Stimulated activated CD8-positive, alpha-beta memory T cell treated with anti-CD3 and anti-CD28 coated beads, Interleukin-4, amount 100 ng/mL, for 24 hours (primary cell): ENCODE data around the gene SMIM29.

Experiments used
- DNase-seq: peaks from one replicate; pipeline ENCODE4 v3.0.0-alpha.2; 2020; ENCODE audit warnings: low read depth

Gene SMIM29

DNA sequence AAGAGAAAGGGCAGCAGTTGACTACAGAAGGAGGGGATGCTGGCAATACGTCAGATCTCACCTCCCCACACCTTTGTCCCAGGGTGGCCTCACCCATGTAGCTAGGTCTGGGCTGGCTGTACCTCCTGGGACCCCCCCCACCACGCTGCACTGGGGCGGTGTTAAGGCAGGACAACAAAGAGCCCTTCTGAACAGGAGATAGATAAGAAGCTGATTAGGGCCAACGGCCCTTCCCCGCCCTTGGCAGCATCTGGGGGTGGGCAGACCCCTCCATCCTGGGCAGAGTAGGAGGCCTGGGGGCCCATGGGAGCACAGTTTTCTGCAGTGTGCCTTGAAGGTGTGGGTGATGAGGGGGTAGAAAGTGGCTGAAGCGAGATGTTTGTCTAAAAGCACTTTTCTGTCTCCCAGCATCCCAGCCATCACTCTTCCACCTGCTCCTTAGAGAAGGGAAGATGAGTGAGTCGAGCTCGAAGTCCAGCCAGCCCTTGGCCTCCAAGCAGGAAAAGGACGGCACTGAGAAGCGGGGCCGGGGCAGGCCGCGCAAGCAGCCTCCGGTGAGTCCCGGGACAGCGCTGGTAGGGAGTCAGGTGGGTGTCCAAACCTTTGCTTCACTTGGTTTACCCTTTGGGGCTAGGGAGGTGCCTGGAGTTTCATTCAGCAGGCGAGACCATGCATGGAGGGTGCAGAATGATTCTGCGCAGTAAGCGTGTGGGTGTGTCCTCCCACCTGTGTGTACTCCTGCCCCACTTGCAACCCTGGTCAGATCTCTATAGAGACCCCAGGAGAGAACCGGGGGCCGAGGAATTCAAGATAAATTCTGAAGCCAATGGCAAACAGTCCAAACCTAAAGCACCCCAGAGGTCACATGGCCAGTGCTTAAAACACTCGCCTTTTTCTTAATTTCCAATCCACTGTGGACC lies 8.2 kb downstream of the SMIM29 start:
- no peak for DNase-seq

DNA sequence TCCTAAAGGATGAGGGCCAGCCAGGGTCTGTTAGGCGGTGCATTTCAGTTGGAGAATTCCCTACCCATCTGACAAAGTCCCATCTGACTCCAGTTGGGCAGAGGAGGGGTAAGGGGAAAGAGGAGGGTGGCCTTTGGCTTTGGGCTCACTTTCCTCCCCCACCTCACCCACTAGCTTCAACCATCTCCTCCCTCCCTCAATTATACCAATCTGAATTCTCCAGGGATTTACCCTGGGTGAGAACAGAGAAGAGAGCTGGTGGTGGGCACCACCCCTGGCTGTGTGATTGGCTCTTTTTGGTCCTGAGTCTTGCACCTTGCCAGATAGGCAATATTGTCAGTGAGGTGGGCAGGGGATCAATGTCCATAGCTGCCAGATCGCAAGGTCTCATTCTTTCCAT lies 8.9 kb downstream of the SMIM29 start:
- DNase-seq = no peak

DNA sequence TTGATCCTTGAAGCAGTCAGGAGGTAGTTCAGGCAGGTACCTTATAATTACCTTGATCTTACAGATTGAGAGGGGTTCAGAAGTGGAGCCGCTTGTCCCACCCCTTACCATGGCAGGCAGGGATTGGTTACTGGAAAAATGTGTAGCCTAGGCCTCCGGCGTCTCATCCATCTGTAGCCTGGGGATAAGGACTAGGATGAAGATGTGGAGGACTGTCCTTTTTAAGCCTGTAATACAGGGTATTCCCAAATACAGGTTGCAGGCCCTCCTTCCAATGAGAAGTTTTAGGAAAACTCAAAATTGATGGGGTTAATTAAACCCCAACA lies 9.3 kb downstream of the SMIM29 start:
- no peak for DNase-seq

DNA sequence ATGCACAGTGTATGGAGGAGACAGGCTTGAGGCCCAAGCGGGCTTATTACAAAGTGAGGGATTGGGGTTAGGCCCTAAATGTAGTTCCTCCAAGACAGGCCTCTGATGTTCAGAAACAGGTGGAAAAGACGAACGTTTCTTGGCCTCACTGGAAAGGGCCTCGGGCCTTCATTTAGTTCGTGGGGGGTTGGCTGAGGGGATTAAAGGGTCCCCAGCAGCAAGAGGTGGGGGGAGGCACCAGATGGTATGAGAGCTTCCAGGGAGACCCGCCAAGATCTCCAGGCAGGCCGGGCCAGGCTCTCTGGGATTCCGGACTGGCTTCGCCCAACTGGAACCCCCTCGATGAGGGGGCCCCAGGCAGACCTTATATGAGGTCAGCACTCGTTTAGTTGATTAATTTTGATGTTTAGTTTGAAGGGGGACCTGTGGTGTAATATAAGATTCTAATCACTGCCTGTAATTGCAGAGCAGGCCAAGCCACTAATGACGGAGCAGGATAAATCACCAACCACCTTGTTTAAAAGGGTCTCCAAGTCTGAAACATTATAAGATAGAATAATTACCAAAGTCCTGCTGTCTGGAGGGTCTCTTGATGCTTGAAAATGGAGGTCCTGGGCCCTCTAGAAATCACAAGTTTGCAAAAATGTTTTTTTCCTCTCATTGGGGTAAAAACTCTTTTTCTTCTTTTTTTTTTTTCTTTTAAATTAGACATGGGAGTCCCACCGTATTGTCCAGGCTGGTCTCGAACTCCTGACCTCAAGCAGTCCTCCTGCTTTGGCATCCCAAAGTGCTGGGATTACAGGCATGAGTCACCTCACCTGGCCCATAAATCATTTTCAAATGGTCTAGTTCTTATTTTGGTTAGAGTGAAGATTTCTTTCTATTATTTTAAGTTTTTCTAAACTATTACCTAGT lies 10.0 kb downstream of the SMIM29 start:
- no peak for DNase-seq

DNA sequence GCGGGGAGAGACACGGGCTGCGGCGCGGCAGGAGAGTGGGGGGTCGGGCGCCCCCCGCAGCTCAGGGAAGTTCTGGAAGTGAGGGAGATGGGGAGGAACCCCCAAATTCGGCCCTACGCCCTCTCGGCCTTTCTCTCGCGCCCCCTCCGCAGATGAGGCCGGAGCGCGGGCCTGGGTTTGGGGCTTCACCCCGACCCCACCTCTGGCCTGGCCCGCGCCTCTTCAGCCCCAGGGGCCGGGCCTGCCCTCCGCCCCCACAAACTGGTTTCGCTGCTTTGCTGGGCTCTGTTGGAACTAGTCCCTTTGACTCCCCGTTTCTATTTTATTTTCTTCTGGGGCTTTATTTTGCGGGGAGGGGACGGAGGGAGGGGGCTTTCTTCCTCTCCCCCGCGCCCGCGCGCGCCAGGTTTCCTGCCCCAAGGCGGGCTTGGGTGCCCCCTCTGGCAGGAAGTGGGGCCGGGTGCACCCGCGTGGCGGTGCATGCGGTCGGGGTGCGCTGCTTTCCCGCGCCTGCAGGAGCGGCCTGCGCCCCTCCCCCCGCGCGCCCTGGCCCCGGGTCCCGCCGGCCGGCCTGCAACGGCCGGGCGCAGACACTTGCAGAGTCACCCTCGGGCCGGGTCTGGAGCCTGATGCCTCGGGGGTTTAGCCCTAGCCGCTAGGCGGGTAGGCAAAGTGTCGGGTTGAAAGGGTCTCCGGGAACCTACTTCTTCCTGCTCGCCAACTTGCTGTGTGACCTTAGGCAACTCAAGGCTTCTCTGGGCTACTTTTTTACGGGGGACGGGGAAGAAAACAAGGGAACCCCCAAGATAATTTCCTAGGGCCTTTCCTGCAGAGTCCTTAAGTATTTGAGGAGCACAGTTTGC lies 10.9 kb downstream of the SMIM29 start:
- DNase-seq = peak; percentile 70

DNA sequence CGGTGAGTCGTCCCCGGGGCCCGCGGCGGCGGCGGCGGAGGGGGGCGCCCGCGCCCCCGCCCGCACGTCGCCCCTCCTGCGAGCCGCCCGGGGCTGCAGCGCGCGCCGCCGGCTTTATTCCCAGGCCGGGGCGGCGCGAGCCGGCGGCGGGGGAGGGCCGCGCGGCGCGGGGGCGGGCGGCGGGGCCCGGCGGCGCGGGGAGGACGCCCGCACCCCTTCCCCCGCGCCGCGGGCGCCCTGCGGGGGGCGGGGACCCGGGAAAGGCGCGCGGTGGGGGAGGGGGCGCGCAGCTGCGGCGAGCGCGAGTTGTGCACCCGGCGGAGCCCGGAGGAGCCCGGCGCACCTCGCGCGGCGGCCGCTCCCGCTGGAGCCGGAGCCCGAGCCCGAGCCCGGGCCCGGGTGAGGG lies 11.5 kb downstream of the SMIM29 start:
- DNase-seq = no peak

DNA sequence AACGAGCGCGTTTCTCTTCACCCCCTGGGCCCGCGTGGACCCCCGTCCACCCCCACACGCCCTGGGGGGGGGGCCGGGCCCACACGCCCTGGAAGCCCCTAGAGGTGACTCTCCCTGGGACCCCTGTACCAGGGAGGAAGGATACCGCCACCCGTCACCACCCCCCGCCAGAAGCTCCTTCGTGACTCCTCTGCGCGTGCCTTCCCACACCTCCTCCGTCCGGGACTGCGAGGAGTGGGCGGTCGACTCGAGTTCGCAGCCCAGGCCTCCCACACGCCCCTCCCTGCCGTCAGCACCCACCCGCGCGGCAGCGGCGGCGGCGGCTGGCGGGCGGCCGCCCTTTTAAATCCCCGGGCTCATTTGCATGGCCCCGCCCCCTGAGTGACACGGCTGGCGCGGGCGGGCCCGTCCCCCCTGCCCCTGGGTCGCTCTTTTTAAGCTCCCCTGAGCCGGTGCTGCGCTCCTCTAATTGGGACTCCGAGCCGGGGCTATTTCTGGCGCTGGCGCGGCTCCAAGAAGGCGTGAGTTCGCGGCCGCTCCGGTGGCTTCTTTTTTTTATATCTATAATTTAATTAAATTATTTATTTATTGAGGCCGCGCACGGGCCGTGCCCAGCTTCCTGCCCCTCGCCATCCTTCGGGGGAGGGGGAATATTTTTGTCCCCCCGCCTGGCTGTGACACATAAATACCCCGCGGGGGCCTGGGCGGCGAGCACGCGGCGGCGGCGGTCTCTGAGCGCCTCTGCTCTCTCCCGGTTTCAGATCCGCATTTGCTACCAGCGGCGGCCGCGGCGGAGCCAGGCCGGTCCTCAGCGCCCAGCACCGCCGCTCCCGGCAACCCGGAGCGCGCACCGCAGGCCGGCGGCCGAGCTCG lies 12.1 kb downstream of the SMIM29 start, which contains the start of gene HMGA1:
HMGA1 (plus strand) TSS at position 431 of the 873 bp plus-strand sequence. CDS start 3,908 bp downstream, outside the sequence.
- peak; percentile 85 for DNase-seq

DNA sequence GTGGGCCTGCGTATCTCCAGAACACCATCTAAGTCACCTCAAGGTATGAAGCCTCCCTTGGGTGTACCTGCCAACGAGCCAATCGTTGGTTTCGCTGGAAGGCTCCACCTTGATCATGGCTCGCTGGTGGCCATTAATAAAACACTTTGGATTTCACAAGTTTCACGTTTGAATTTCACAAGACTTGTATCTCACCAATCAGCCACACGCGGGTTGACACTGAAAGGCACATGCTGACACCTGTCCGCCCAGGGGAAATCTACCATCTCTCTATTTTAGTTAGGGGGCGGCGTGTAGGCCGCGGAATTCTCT lies 12.7 kb downstream of the SMIM29 start:
- no peak for DNase-seq

DNA sequence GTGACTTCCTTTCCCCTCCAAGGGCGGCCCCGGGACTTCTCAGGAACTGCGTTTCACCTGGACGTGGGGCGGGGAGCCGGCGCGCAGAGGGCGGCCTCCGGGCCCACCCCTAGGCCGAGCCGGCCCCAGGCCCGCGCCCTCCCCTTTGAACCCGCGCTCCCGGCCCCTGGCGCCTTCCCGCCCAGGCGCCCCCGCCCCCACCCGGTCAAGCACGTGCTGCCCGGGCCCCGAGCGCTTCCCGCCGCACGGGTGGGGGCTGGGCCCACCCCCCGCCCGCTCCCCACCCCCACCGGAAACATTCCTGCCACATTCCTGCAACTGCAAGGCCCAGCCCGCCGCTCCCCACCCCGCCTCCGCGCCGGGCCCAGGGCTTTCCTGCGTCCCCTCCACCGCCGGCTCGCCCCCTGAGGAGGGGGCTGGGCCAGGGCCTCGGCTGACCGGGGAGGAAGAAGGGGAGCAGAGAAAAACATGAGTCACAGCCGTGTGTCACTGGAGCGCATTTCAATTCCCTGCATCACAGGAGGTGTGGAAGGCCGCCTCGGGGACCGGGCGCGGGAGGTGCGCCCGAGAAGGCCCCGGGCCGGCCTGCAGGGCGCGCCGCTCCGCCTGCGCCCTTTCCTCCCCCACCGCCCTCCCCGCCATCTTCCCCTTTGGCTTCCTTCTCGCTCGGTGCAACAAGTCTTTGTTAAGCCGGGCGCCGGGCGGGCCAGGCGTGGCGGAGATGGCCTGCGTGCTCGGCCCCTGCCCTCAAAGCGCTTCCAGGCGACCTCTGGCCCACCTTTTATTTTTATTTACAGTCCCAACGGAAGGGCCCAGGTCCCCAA lies 13.3 kb downstream of the SMIM29 start:
- DNase-seq = peak; percentile 53

DNA sequence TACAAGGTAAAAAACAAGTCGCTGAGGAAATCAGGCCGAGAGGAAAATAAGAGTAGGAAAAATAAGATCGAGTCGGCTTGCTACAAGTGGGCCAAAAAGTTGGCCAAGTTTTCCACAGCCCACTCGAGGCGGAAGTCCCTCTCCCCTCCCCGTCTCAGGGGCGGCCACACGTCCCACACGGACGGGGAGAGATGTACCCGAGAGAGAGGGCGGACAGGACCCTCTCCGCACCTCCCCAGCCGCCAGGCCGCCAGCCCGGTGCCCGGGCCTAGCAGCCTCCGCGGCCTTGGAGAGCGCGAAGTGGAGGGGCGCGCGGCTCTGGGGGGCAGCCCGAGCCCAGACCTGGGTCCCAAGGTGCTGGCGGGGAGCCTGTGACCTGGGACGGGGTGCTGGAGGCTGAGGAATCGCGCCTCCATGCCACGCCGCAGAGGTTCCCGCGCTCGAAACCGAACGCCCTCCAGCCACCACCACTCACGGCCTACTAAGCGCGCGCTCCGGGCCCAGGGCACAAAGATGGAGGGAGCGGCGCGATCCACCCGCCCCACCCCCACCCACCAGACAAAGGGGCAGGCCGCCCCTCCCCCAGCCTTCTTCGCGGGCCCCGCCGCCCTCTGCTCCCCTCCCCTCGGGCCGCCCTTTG lies 14.0 kb downstream of the SMIM29 start:
- DNase-seq = no peak

DNA sequence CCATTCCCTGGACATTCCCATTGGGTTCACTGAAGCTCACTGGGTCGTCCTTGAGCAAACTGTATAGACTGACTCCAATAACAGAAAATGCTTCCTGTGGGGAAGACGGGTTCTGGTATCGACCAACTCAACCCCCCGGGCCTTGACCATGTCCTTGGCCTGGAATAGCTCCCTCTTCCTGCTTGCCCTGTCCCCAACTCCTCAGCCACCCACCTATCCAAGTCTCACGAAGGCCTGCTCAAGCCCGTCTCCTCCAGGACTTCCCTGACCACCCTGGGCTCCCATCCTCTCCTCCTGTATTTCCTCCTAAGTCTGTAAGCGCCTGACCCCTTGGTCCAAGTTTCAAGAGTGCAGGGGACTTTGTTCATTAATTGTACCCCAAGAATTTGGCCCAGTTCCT lies 14.9 kb downstream of the SMIM29 start:
- DNase-seq = no peak

DNA sequence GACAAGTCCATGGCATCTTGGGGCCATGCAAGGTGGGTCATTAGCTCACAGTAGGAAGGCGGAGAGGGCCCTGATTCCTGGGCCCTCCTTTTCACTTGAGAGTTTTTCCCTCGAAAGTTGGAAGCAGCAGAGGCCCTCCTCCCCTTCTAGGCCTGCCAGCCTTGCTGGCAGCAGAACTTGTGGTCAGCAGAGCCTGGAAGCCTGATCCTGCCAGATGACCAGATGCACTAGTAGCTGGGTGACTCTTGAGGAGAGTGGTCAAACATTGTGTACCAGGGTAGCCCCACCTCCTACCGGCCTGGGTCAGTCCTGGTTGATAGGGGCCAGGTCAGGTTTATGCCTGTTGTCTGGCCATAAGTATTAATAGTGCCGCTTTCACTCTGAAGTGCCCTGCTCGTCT lies 15.9 kb downstream of the SMIM29 start:
- DNase-seq = no peak

DNA sequence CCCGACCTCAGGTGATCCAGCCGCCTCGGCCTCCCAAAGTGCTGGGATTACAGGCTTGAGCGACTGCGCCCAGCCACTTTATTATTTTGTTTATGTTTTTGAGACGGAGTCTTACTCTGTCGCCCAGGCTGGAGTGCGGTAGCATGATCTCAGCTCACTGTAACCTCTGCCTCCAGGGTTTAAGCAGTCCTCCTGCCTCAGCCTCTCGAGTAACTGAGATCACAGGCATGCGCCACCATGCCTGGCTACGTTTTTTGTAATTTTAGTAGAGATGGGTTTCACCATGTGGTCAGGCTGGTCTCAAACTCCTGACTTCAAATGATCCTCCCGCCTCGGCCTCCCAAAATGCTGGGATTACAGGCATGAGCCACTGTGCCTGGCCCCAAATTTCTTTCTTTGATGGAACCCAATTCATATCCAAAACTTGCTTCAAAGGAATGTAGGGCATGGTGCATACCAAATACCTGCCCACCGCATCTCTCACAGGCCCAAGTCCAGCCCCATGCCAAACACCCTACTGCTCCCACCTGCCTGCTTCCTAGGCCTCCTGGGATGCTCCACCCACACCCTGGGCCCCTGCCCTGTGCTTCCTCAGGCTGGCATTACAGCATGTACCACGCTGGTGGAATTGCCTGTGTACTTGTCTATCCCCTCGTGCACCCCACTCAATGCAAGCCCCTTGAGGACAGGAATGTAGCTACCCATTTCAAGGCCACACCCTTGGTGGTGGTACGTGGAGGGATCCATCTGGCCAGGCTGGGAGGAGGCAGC lies 17.1 kb downstream of the SMIM29 start:
- no peak for DNase-seq

DNA sequence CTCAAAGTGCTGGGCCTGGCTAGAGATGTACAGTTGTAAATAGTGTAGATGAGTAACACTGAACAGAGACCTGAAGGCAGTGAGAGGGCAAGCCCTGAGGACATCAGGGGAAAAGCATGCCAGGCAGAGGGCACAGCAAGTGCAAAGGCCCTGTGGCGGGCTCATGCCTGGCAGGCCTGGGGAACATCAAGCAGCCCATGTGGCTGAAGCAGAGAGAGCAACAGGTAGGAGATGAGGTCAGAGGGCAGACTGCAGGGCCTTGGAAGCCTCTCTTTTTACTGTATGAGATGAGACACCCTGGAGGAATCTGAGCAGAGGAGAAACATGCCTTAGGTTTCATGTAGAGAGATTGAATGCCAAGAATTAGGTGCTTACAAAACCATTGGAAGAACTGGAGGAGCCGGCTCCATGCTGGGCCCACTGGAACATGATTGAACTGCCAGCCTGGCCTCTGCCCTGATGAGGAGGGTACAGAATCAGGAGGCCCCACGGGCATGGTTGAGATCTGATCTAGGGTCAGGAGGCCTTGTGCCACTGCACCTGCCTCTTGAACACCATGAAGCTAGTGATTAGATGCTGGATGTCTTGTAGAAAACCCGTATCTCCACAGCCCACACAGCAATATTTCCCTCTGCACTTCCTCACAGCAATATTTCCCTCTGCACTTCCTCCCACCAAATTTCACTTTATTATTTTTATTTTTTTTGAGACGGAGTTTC lies 18.0 kb downstream of the SMIM29 start:
- no peak for DNase-seq

DNA sequence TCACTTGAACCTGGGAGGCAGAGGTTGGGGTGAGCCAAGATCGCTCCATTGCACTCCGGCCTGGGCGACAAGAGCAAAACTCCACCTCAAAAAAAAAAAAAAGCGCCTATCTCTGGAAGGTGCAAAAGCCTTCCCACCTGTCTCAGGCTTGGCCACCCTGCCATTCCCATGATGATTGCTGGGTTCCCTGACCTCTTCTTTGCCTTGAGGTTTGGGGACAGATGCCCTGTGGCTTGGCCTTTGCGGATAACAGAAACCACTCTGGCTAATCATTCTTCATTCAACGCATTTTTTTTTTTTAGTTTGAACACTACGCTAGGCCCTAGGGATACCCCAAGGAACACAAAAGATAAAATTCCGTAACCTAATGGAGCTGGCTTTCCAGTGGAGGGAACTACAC lies 18.9 kb downstream of the SMIM29 start:
- no peak for DNase-seq

DNA sequence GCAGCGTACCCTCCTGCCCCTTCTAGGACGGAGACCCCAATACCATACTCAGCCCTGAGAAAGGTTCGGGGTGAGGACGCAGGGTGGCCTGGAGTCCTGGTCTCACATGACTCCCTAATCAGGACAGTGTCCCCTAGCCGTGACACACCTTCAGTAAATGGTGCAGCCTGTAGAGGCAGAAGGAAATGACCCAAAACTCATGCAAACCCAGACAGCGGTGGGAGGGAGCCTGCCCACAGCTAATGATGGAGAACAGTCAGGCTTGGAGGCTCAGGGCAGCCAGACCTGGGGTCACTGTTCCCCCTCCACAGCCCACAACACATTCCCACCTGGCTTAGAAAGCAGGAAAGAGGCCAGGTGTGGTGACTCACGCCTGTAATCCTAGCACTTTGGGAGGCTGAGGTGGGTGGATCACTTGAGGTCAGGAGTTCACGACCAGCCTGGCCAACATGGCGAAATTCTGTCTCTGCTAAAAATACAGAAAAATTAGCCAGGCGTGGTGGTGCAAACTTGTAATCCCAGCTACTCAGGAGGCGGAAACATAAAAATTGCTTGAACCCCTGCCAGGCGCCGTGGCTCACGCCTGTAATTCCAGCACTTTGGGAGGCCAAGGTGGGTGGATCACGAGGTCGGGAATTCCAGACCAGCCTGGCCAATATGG lies 20.9 kb downstream of the SMIM29 start:
- no peak for DNase-seq

DNA sequence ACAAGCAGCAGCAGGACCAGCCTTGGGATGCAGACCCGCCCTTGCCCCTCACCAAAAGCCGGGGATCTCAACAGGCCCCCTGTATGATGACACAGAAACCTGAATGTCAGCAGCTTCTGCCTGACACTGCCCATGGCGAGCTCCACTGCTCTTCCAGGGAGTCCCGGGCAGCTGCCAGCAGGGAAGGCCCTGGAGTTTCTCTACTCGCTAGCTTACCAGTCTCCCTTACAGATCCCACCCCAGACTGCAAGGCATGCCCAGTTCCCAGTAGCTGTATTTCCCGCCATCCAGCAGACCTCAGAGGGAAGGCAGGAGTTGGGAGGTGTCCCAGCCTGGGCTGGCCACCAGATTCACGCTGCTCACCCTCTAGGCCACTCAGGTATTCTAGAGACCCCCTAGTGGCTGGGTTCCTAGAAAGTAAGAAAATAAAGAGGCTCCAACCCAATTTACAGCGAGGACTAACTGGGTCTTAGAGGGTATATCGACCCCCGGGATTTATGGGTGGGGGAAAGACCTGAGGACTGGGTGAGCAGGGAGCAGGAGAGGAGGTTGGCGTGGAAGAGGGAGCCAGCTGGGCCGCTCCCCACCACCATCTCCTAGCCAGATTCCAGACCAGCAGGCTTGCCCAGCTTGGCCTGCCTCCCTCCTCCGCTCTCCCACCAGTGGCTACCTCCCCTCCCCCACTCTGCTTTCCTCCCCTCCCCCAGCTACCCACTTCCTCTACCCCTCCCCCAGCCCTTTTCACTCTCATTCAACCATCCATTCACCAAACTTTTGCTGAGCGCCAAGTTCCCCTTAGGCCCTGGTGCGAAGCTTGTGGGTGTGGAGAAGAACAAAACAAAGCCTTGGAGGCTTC lies 21.8 kb downstream of the SMIM29 start:
- no peak for DNase-seq
